ENCODE results near the gene ERLIN1.

ERLIN1 gene

GRCh38 chr10:100146875-100147650, 38.8 kb downstream of the ERLIN1 start:
- TF ChIP-seq EGR1 (IDR thresholded peaks at IDR 0.05): no peak
- no peak for TF ChIP-seq RAD21 (IDR thresholded peaks at IDR 0.05; ENCODE audit: low read depth)
- TF ChIP-seq USF1 (IDR thresholded peaks at IDR 0.05): no peak
- TF ChIP-seq CREB1 (IDR thresholded peaks at IDR 0.05; ENCODE audit: low read depth): no peak
- no peak for TF ChIP-seq TEAD4 (IDR thresholded peaks at IDR 0.05)
- no peak for TF ChIP-seq CEBPB (IDR thresholded peaks at IDR 0.05)
- no peak for TF ChIP-seq TAF1 (IDR thresholded peaks at IDR 0.05; ENCODE audit: low read depth)
- no peak for TF ChIP-seq ZBTB7A (IDR thresholded peaks at IDR 0.05; ENCODE audit: low read depth)
- no peak for TF ChIP-seq REST (IDR thresholded peaks at IDR 0.05; ENCODE audit: low read depth)

GRCh38 chr10:100146398-100146797, 39.4 kb downstream of the ERLIN1 start:
- no peak for TF ChIP-seq CEBPB (IDR thresholded peaks at IDR 0.05)
- no peak for TF ChIP-seq TAF1 (IDR thresholded peaks at IDR 0.05; ENCODE audit: low read depth)
- no peak for TF ChIP-seq REST (IDR thresholded peaks at IDR 0.05; ENCODE audit: low read depth)
- TF ChIP-seq USF1 (IDR thresholded peaks at IDR 0.05): no peak
- TF ChIP-seq TEAD4 (IDR thresholded peaks at IDR 0.05): no peak
- no peak for TF ChIP-seq NFIC (IDR thresholded peaks at IDR 0.05)
- no peak for TF ChIP-seq TCF12 (IDR thresholded peaks at IDR 0.05; ENCODE audit: low read depth)
- TF ChIP-seq EP300 (IDR thresholded peaks at IDR 0.05; ENCODE audit: borderline replicate concordance): no peak
- no peak for TF ChIP-seq YY1 (IDR thresholded peaks at IDR 0.05; ENCODE audit: low read depth)
- TF ChIP-seq MAX (IDR thresholded peaks at IDR 0.05): no peak
- no peak for TF ChIP-seq CREB1 (IDR thresholded peaks at IDR 0.05; ENCODE audit: low read depth)
- no peak for TF ChIP-seq RAD21 (IDR thresholded peaks at IDR 0.05; ENCODE audit: low read depth)
- TF ChIP-seq ZBTB7A (IDR thresholded peaks at IDR 0.05; ENCODE audit: low read depth): no peak
- no peak for TF ChIP-seq FOXM1 (IDR thresholded peaks at IDR 0.05; ENCODE audit: borderline replicate concordance, low read depth)

GRCh38 chr10:100143756-100144155, 42.1 kb downstream of the ERLIN1 start:
- no peak for TF ChIP-seq ZBTB7A (IDR thresholded peaks at IDR 0.05; ENCODE audit: low read depth)
- TF ChIP-seq EGR1 (IDR thresholded peaks at IDR 0.05): no peak
- TF ChIP-seq USF1 (IDR thresholded peaks at IDR 0.05): no peak
- no peak for TF ChIP-seq TCF12 (IDR thresholded peaks at IDR 0.05; ENCODE audit: low read depth)
- TF ChIP-seq NFIC (IDR thresholded peaks at IDR 0.05): no peak
- TF ChIP-seq CEBPB (IDR thresholded peaks at IDR 0.05): no peak
- no peak for TF ChIP-seq TAF1 (IDR thresholded peaks at IDR 0.05; ENCODE audit: low read depth)
- no peak for TF ChIP-seq MAX (IDR thresholded peaks at IDR 0.05)
- TF ChIP-seq TEAD4 (IDR thresholded peaks at IDR 0.05): no peak
- TF ChIP-seq RAD21 (IDR thresholded peaks at IDR 0.05; ENCODE audit: low read depth): no peak
- TF ChIP-seq FOXM1 (IDR thresholded peaks at IDR 0.05; ENCODE audit: borderline replicate concordance, low read depth): no peak
- TF ChIP-seq YY1 (IDR thresholded peaks at IDR 0.05; ENCODE audit: low read depth): no peak
- TF ChIP-seq REST (IDR thresholded peaks at IDR 0.05; ENCODE audit: low read depth): no peak
- TF ChIP-seq EP300 (IDR thresholded peaks at IDR 0.05; ENCODE audit: borderline replicate concordance): no peak
- no peak for TF ChIP-seq CREB1 (IDR thresholded peaks at IDR 0.05; ENCODE audit: low read depth)
